NB4 (cell line): ENCODE measurements around the gene CALML6.

ENCODE experiments used
- POLR2A ChIP-seq: IDR thresholded peaks from 2 replicates; pipeline ENCODE4 v1.6.1; 2011; ENCODE audit warnings: mild to moderate bottlenecking; ENCODE audit not compliant: insufficient read length; ENCODE audit errors: extremely low read depth
- TF ChIP-seq, protein P1 (sequence below): IDR thresholded peaks from one replicate; pipeline ENCODE4 v1.5.1; 2012; ENCODE audit warnings: low read depth, low read length
- TF ChIP-seq, protein P2 (sequence below): IDR thresholded peaks from 2 replicates; pipeline ENCODE4 v1.6.1; 2011; ENCODE audit warnings: low read depth, low read length

DNA sequence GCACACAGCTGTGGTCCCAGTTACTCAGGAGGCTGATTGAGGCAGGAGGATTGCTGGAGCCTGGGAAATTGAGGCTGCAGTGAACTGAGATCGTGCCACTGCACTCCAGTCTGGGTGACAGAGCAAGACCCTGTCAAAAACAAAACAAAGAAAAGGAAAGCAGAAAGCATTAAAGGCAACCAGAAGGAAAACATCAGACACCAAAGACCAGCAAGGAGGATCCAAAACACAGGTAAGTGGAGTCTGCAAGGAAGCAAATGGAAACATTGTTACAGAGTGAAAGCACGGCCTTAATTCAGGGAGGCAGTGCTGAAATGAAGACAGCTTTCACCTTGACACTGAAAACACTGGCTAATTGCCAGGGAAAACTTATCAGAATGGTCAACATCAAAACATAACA is 47.7 kb downstream of the CALML6 start:
- TF ChIP-seq POLR2A, result no peak
- TF ChIP-seq, protein P1, sequence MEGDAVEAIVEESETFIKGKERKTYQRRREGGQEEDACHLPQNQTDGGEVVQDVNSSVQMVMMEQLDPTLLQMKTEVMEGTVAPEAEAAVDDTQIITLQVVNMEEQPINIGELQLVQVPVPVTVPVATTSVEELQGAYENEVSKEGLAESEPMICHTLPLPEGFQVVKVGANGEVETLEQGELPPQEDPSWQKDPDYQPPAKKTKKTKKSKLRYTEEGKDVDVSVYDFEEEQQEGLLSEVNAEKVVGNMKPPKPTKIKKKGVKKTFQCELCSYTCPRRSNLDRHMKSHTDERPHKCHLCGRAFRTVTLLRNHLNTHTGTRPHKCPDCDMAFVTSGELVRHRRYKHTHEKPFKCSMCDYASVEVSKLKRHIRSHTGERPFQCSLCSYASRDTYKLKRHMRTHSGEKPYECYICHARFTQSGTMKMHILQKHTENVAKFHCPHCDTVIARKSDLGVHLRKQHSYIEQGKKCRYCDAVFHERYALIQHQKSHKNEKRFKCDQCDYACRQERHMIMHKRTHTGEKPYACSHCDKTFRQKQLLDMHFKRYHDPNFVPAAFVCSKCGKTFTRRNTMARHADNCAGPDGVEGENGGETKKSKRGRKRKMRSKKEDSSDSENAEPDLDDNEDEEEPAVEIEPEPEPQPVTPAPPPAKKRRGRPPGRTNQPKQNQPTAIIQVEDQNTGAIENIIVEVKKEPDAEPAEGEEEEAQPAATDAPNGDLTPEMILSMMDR, result no peak
- TF ChIP-seq, protein P2, sequence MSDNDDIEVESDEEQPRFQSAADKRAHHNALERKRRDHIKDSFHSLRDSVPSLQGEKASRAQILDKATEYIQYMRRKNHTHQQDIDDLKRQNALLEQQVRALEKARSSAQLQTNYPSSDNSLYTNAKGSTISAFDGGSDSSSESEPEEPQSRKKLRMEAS, result no peak
